Measurements from ENCODE around the gene SLC25A46.
"Not testable (repeated sequence)": the region's sequence is repeated elsewhere in the genome, so short reads cannot be mapped to it uniquely, and the experiment has no call there.

The SLC25A46 gene

GRCh38 chr5:110738812-110739651 lies at the start of gene SLC25A46:
Gene SLC25A46 (plus strand): TSS chr5:110739007. CDS start chr5:110739120, 113 bp downstream.
- peak; percentile 78 to 84 for DNase-seq

- not testable (repeated sequence) for DNase-seq
These were observed 48.2 kb upstream of the SLC25A46 start for GRCh38 chr5:110690587-110690986.

GRCh38 chr5:110692669-110693068 lies 46.1 kb upstream of the SLC25A46 start:
- DNase-seq: not testable (repeated sequence)

- DNase-seq: no peak
These were observed 36.5 kb upstream of the SLC25A46 start for GRCh38 chr5:110702300-110702699.

- DNase-seq: no peak
These were observed 36.1 kb upstream of the SLC25A46 start for GRCh38 chr5:110702704-110703103.

- no peak for DNase-seq
These were observed 35.3 kb upstream of the SLC25A46 start for GRCh38 chr5:110703481-110703880.

GRCh38 chr5:110705349-110705748 lies 33.5 kb upstream of the SLC25A46 start:
- no peak for DNase-seq

GRCh38 chr5:110707260-110707844 lies 31.5 kb upstream of the SLC25A46 start:
- no peak for DNase-seq

- no peak for DNase-seq
These were observed 22.3 kb upstream of the SLC25A46 start for GRCh38 chr5:110716247-110717245.

- no peak for DNase-seq
These were observed 20.5 kb upstream of the SLC25A46 start for GRCh38 chr5:110718311-110718710.

- peak; percentile 58 to 79 for DNase-seq
These were observed 12.4 kb upstream of the SLC25A46 start, which contains the start of gene TMEM232 for GRCh38 chr5:110726249-110727024. Gene TMEM232 (minus strand): TSS chr5:110726671. CDS start chr5:110667352, 59,319 bp downstream.

- DNase-seq: no peak
These were observed 11.8 kb upstream of the SLC25A46 start for GRCh38 chr5:110727025-110727314.

- DNase-seq: not testable (repeated sequence)
These were observed 7.3 kb upstream of the SLC25A46 start for GRCh38 chr5:110731499-110731898.

- DNase-seq: no peak
These were observed 4.7 kb upstream of the SLC25A46 start for GRCh38 chr5:110734101-110734500.

GRCh38 chr5:110735556-110735955 lies 3.3 kb upstream of the SLC25A46 start:
- no peak for DNase-seq

GRCh38 chr5:110736753-110737152 lies 2.1 kb upstream of the SLC25A46 start:
- no peak for DNase-seq

- DNase-seq: no peak
These were observed 350 bp upstream of the SLC25A46 start for GRCh38 chr5:110738503-110738811.

GRCh38 chr5:110751902-110752762 lies 13.3 kb downstream of the SLC25A46 start:
- DNase-seq: peak in 1 of 2 experiments; percentile 28

GRCh38 chr5:110752953-110753352 lies 14.1 kb downstream of the SLC25A46 start:
- no peak for DNase-seq

- no peak for DNase-seq
These were observed 14.8 kb downstream of the SLC25A46 start for GRCh38 chr5:110753600-110753999.

- no peak for DNase-seq
These were observed 15.4 kb downstream of the SLC25A46 start for GRCh38 chr5:110754181-110754580.

All from stimulated activated CD4-positive, alpha-beta T cell treated with anti-CD3 and anti-CD28 coated beads, Interleukin-4, amount 100 ng/mL, for 4 hours (primary cell).